ENCODE measurements around the gene MTNR1A. TPM values are rescaled to one million over a fixed set of nuclear protein-coding genes. Genes with fewer than 3 reads are reported as not detected.
A peak's percentile ranks its signal among the peaks of the same experiment; 100 is the strongest.

Gene MTNR1A
- total and polyA plus RNA-seq, 9 donors, result not detected

GRCh38 chr4:186485150-186485549, 70.2 kb downstream of the MTNR1A start:
- Histone ChIP-seq H3K27me3 (no peaks in the 10 kb centered on the region), H3K4me1 (ENCODE audit: insufficient read depth) (peaks cover 2% of the 10 kb centered on the region), H3K36me3 (no peaks in the 10 kb centered on the region), H3K4me3 (peak overlapping the region; percentile 18), H3K27ac (no peak overlapping the region), H3K9me3 (no peaks in the 10 kb centered on the region)
- TF ChIP-seq POLR2A (IDR thresholded peaks at IDR 0.05), result no peak
- no peak for TF ChIP-seq EP300 (IDR thresholded peaks at IDR 0.05)
- no peak for TF ChIP-seq CTCF (IDR thresholded peaks at IDR 0.05)
- no peak for DNase-seq
- WGBS, 3 donors, result 38 to 50% (median 42%) methylated on average over 5 of the region's 5 CpGs
- intact Hi-C loops (cut with DNase I), result no loop called here

- intact Hi-C loops (cut with DNase I), result no loop called here
- no peaks in the 10 kb centered on the region for H3K9me3 ChIP-seq
- H3K27me3 ChIP-seq, result no peaks in the 10 kb centered on the region
- H3K4me1 ChIP-seq (ENCODE audit: insufficient read depth), result peaks cover 2% of the 10 kb centered on the region
- no peak overlapping the region for H3K27ac ChIP-seq
- 95 to 97% (median 95%) methylated on average over 16 of the region's 16 CpGs for WGBS, 3 donors
- no peak for DNase-seq
- TF ChIP-seq POLR2A (IDR thresholded peaks at IDR 0.05) (no peak), EP300 (IDR thresholded peaks at IDR 0.05) (no peak), CTCF (IDR thresholded peaks at IDR 0.05) (no peak)
- H3K36me3 ChIP-seq, result no peaks in the 10 kb centered on the region
- no peak overlapping the region for H3K4me3 ChIP-seq
Measured at GRCh38 chr4:186483656-186484055, 71.7 kb downstream of the MTNR1A start.

Small RNAs within 50 kb of the gene (small RNA-seq; reads per million reads assigned to genes)
- gene RNU6-1055P, result not detected

Other genes with a start within 250 kb of the MTNR1A start
- 10 to 100 TPM; 24.9 to 78.6 (median 46.6) TPM for gene FAT1, start 168.3 kb upstream of the MTNR1A start, total RNA-seq
- gene FAT1, start 168.3 kb upstream of the MTNR1A start, polyA plus RNA-seq, result 10 to 100 TPM; 20.5 to 48.8 TPM

All from ovary (tissue), 9 donors.